ENCODE results near the gene TIMM29.

GRCh38 chr19:10927730-10928562 lies 665 bp upstream of the TIMM29 start:
- no peak for TF ChIP-seq CTCF (IDR thresholded peaks at IDR 0.05)
- TF ChIP-seq POLR2A (IDR thresholded peaks at IDR 0.05): no peak

Measured in uterus (tissue), 2 donors.